SK-N-MC (cell line): ENCODE measurements around the gene EPRS1.

Experiments used
- EZH2 ChIP-seq: fragments of 200-600 bp; sonication (generic); IDR thresholded peaks from one replicate; pipeline ENCODE4 v1.6.1; 2017; ENCODE audit warnings: antibody characterized with exemption
- FOXP2 ChIP-seq: optimal IDR thresholded peaks from 2 replicates; pipeline ENCODE3; 2011; ENCODE audit warnings: mild to moderate bottlenecking, moderate library complexity; ENCODE audit not compliant: insufficient read depth; ENCODE audit errors: extremely low read length, control extremely low read depth
- POLR2AphosphoS5 ChIP-seq: IDR thresholded peaks from 2 replicates; pipeline ENCODE4 v1.6.1; 2012; ENCODE audit warnings: mild to moderate bottlenecking, low read depth, low read length, borderline replicate concordance

DNA sequence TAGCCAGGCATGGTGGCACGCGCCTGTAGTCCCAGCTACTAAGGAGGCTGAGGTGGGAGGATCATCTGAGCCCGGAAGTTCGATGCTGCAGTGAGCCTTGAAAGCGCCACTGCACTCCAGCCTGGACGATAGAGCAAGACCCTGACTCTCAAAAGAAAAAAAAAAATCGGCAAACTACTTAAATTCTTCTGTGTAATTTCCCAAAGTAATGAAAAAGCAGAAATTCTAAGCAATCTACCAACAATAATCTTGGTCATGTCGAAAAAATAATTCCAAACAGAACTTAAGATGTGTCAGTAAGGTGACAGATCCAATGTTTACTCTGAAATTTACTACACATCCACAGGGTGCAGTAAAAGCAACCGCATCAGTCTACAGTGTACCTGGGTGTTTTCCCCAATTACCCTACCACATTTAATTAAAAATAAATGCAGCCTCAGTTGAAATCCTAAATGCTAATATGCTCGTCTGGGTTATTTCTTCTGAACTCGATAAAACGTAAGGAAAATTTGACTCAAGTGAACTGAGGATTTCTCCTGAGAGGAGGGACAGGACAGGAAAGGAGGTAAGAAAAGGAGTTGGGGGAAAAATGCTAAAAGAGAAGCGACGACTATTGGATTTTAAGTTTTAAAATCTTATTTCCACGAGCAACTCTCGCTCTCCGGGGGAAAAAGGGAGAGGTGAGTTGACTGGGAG is 801 bp downstream of the EPRS1 start:
- no peak for TF ChIP-seq FOXP2
- TF ChIP-seq POLR2AphosphoS5: no peak
- TF ChIP-seq EZH2: no peak
